GM18907 (cell line): ENCODE results near the gene YJEFN3.

ENCODE experiments used
- ATAC-seq: cut with Tn5 transposase; IDR thresholded peaks from one replicate; pipeline ENCODE4 v1.9.1; 2021; ENCODE audit warnings: mild to moderate bottlenecking, moderate library complexity; ENCODE audit not compliant: unreplicated experiment

YJEFN3 gene

DNA sequence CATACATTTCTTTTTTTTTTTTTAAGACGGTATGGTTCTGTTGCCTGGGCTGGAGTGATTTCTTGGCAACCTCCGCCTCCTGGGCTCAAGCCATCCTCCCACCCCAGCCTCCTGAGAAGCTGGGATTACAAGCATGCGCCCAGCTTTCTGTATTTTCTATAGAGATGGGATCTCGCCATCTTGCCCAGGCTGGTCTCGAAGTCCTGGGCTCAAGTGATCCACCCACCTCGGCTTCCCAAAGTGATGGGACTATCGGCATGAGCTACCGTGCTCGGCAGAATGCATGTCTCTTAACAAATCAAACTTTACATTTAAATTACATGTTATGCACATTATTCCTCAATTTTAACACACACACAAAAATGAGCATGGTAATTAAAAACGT is 11.5 kb upstream of the YJEFN3 start:
- ATAC-seq: no peak

- no peak for ATAC-seq
Observed at GRCh38 chr19:19520989-19521388, 7.7 kb upstream of the YJEFN3 start.

DNA sequence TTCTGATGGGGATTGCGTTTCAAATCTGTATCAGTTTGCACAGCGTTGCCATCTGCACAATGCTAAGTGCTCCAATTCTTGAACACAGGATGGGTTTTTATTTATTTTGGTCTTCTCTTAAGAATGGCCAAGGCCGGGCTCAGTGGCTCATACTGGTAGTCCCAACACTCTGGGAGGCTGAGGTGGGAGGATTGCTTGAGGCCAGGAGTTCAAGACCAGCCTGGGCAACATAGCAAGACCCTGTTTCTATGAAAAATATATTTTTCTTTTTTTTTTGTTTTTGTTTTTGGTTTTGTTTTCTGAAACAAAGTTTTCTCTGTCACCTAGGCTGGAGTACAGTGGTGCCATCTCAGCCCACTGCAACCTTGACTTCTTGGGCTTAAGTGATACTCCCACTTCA is 5.5 kb upstream of the YJEFN3 start:
- ATAC-seq: no peak

GRCh38 chr19:19524053-19524452 is 4.7 kb upstream of the YJEFN3 start:
- ATAC-seq: no peak

DNA sequence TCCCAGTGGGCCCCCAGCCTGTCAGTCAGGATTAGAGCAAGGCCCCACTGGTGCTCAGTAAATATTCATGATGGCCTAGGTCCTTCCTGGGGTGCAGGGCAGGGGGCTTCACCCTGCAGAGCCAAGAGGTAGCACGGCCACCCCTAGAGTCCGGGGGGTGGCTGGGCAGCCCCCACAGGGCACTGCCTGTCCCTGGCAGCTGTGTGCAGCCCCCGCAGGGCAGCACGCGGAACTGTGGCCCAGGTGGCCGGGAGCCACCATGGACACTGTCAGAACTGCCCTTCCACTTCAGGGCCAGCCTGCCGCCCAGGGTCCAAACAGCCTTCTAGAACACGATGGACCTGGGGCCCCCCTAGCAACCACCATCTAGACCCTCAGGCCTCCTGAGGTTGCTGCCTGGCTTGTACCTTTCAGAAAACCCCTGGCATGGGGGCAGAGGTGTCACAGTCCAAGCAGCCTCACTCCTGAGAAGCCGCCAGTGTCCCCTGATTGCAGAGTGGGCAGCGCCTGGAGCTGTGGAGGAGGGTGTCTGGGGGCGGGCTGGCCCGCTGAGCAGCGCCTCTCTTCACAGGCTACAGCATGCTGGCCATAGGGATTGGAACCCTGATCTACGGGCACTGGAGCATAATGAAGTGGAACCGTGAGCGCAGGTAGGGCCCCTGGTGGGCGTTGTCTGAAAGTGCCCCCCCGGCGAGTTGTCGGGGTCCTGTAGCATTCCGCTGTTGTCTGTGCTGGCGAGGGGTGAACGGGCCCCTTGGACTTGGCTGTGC is 2.9 kb upstream of the YJEFN3 start:
- no peak for ATAC-seq

DNA sequence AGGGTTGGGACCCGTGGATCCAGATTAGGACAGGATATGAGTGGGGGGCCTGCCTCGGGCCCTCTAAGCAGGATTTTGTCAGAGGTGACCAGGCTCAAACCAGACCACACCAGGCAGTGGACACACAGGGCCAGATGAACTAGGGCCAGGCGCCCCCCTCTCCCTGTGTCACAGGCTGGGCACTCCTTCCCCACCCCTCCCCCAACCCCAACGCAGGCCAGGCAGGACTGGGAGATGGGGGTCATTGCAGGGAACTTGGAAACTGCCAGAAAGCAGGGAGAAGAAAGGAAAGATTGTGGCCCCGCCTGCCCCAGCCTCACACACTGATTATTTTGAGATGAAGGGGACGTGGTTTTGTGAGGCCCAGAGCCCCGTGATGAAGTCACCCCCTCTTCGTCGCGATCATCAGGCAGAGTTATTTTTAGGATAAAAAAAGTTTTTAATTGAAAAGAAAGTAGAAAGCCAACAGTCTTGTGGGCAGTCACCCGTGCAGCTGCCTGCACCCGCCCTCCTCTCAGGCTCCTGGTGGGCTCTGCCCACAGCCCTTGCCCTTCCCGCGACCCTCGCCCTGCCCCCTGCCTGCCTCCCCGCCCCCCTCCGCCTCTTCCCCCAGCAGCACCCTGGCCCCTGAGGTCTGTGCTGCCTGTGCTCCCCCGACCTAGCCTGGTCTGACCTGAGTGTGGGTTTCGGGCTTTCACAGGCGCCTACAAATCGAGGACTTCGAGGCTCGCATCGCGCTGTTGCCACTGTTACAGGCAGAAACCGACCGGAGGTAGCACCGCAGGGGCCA is 1.9 kb upstream of the YJEFN3 start:
- ATAC-seq: no peak

GRCh38 chr19:19527371-19527656 is 1.4 kb upstream of the YJEFN3 start:
- ATAC-seq: no peak

DNA sequence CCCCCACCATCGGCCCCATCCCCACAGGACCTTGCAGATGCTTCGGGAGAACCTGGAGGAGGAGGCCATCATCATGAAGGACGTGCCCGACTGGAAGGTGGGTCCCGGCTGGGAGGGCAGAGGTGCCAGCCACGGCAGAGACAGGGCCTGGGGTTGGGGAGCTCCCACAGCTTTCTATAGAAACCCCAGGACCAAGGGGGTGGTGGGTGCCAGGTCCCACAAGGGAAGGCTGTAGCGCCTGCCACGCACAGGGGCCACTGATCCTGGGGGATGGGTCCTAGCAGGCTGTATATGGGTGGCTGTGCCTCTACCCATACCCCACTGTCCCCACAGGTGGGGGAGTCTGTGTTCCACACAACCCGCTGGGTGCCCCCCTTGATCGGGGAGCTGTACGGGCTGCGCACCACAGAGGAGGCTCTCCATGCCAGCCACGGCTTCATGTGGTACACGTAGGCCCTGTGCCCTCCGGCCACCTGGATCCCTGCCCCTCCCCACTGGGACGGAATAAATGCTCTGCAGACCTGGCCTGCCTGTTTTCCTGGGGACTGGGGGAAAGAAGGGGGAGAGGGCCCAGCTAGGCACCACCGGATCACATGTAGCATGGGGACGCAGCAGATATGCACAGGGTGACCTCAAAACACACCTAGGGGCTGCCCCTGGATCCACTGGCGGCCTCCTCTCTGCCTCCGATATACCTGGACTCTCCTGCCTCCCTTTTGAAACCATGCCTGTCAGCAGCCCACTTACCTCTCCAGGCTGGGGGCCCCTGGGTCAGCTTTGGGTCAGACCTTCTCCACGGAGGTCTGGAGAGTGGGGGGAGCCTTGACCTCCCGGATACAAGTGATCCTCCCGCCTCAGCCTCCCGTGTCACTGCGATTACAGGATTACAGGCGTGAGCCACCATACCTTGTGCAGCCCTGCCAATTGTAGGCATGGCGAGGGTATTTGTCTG is 761 bp upstream of the YJEFN3 start:
- no peak for ATAC-seq

- ATAC-seq: no peak
Observed at GRCh38 chr19:19529783-19530422, 1.2 kb downstream of the YJEFN3 start.

DNA sequence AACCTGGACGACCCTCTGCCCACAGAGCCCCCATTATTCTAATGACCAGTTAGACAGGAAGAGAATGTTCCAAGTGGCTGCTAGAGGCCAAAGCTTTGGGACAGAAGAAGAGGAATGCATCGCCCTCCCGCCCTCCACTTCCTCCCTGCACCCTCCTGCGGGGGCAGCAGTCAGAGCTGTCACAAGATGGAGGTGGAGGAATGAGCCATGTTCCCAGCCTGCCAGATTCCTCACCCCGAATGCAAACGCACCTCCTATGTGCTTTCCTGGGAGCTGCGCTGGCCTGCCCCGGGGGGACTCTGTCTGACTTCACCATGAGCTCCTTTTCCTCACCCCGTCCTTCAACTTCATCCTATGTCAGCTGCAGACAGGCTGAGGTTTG is 1.7 kb downstream of the YJEFN3 start:
- ATAC-seq: no peak

DNA sequence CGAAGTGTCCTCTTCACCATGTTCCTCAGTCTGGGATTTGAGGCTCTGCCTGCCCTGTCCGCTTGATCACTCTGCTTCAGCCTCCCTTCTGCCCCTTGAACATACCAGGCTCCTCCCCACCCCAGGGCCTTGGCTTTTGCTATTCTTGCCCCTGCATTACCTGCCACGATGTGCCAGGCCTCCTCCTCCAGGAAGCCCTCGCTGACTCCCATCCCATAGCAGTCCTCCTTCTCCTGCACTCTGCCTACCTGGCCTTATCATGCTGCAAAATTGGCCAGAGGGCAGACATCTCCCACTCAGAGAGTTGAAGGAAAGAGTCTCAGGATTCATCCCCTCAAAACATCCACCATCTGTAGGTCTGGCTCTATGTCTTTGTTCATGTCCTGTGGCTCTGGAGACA is 2.2 kb downstream of the YJEFN3 start:
- no peak for ATAC-seq

- no peak for ATAC-seq
Observed at GRCh38 chr19:19531951-19532805, 3.5 kb downstream of the YJEFN3 start.

DNA sequence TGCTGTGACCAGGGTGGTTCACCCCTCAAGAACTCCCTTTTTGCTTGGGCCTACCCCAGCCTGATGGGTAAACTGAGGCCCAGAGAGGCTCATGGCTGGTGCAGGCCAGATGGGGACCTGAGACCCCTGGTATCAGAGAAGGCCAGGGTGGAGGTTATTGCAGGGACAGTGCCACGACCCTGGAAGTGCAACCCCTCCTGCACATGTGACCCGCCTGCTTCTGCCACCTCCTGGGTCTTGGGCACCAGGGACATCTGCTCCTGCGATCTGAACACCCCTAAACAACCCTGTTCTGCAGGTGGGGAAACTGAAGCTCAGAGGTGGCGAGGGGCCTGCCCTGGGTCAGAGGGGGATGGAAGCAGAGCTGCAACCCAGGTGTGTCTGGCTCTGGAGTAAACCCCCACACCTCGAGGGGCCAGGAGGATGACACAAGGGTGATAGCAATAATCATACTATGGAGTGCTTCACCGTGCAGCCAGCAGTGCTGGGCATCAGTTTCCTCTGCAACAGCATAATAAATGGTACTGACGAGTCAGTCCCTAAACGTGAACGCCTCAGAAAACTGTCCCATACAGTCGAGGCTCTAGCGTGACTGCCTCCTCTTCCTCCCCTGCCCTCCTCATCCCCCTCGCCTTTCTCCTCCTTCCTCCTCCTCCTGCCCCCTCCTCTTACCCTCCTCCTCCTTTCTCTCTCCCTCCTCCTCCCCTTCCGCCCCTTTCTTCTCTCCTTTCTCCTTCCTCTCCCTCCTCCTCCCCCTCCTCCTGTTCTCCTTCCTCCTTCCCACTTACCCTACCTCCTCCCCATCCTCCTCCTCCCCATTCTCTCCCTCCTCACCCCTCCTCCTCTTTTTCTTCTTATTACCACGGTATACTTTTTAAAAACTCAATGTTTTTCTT is 4.3 kb downstream of the YJEFN3 start:
- ATAC-seq: no peak

GRCh38 chr19:19533841-19534240 is 5.1 kb downstream of the YJEFN3 start:
- no peak for ATAC-seq

GRCh38 chr19:19534556-19535265 is 6.0 kb downstream of the YJEFN3 start:
- no peak for ATAC-seq

GRCh38 chr19:19535311-19536191 is 6.8 kb downstream of the YJEFN3 start:
- no peak for ATAC-seq
